Activated CD8-positive, alpha-beta memory T cell treated with anti-CD3 and anti-CD28 coated beads for 48 hours (primary cell): ENCODE measurements around the gene CACNA2D3.

ENCODE experiments used
- DNase-seq, 3 experiments: peaks; one replicate each; pipeline ENCODE4 v3.0.0-alpha.2; 2020; ENCODE audit warnings: low read depth in 2 of 3, low spot score in 2 of 3

CACNA2D3 gene

GRCh38 chr3:54126551-54126950, 4.2 kb downstream of the CACNA2D3 start:
- no peak for DNase-seq

- DNase-seq = no peak
Measured at GRCh38 chr3:54127499-54128056, 5.2 kb downstream of the CACNA2D3 start.

GRCh38 chr3:54131026-54131605, 8.8 kb downstream of the CACNA2D3 start:
- no peak for DNase-seq

GRCh38 chr3:54131890-54132289, 9.5 kb downstream of the CACNA2D3 start:
- DNase-seq = no peak

GRCh38 chr3:54132685-54133084, 10.3 kb downstream of the CACNA2D3 start:
- no peak for DNase-seq

GRCh38 chr3:54133196-54133595, 10.8 kb downstream of the CACNA2D3 start:
- DNase-seq = no peak

- no peak for DNase-seq
Measured at GRCh38 chr3:54134155-54134554, 11.8 kb downstream of the CACNA2D3 start.

- DNase-seq = no peak
Measured at GRCh38 chr3:54134713-54135112, 12.4 kb downstream of the CACNA2D3 start.

- DNase-seq = no peak
Measured at GRCh38 chr3:54137311-54137710, 15.0 kb downstream of the CACNA2D3 start.

GRCh38 chr3:54138937-54139547, 16.7 kb downstream of the CACNA2D3 start:
- DNase-seq = no peak

GRCh38 chr3:54139630-54140029, 17.3 kb downstream of the CACNA2D3 start:
- no peak for DNase-seq

- DNase-seq = no peak
Measured at GRCh38 chr3:54144284-54144683, 21.9 kb downstream of the CACNA2D3 start.

GRCh38 chr3:54146506-54147239, 24.3 kb downstream of the CACNA2D3 start:
- DNase-seq = no peak

GRCh38 chr3:54150864-54151467, 28.6 kb downstream of the CACNA2D3 start:
- no peak for DNase-seq

GRCh38 chr3:54153477-54153876, 31.1 kb downstream of the CACNA2D3 start:
- no peak for DNase-seq

GRCh38 chr3:54157860-54158259, 35.5 kb downstream of the CACNA2D3 start:
- DNase-seq = no peak

- no peak for DNase-seq
Measured at GRCh38 chr3:54159917-54160316, 37.6 kb downstream of the CACNA2D3 start.

- no peak for DNase-seq
Measured at GRCh38 chr3:54163441-54163840, 41.1 kb downstream of the CACNA2D3 start.

- no peak for DNase-seq
Measured at GRCh38 chr3:54164192-54164975, 42.0 kb downstream of the CACNA2D3 start.

- no peak for DNase-seq
Measured at GRCh38 chr3:54165865-54166264, 43.5 kb downstream of the CACNA2D3 start.

- no peak for DNase-seq
Measured at GRCh38 chr3:54167999-54168398, 45.6 kb downstream of the CACNA2D3 start.
